Measurements from ENCODE around the gene MCMBP.
"Not testable (repeated sequence)": the region's sequence is repeated elsewhere in the genome, so short reads cannot be mapped to it uniquely, and the experiment has no call there.

MCMBP gene

DNA sequence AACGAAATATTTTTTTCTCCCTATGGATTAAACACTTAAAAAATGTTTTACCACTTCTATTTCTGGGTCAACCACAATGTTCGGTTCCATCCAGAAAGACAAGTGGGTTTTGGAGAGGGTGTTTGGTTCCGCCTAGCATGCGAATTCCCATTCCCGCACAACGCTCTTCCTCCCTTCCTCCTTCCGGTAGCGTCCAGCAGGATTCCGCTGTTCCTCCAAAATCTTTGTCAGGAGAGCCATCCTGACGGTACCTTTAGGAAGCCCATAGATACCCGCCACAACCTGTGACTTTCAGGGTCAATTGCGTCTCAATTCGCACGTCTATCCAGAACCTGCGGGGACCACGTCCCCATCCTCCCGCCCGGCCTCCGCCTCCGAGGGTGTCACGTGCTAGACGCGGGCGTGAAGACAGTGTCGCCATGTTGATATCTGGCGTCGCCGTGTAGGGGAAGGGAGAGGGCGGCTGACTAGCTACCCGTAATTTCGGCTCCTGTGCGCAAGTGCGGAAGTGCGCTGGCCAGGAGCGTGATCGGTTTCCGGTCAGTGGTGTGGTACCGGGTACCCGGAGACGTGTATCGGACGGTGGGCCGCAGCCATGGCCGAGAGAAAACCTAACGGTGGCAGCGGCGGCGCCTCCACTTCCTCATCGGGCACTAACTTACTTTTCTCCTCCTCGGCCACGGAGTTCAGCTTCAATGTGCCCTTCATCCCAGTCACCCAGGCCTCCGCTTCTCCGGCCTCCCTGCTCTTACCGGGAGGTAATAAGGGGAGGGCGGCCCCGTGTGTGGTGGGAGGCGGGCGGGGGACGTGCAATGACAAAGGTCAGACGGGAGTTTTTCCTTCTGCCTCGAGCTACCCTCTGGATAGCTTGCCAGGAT lies 19.8 kb upstream of the MCMBP start, which contains the start of gene SEC23IP:
Gene SEC23IP (plus strand): TSS at position 543 of the 878 bp plus-strand sequence. CDS start 53 bp downstream, at position 596.
- no peak for TF ChIP-seq EZH2 (IDR thresholded peaks at IDR 0.05; ENCODE audit: borderline replicate concordance, low read depth, low read length, severe bottlenecking)
- TF ChIP-seq, protein P1, sequence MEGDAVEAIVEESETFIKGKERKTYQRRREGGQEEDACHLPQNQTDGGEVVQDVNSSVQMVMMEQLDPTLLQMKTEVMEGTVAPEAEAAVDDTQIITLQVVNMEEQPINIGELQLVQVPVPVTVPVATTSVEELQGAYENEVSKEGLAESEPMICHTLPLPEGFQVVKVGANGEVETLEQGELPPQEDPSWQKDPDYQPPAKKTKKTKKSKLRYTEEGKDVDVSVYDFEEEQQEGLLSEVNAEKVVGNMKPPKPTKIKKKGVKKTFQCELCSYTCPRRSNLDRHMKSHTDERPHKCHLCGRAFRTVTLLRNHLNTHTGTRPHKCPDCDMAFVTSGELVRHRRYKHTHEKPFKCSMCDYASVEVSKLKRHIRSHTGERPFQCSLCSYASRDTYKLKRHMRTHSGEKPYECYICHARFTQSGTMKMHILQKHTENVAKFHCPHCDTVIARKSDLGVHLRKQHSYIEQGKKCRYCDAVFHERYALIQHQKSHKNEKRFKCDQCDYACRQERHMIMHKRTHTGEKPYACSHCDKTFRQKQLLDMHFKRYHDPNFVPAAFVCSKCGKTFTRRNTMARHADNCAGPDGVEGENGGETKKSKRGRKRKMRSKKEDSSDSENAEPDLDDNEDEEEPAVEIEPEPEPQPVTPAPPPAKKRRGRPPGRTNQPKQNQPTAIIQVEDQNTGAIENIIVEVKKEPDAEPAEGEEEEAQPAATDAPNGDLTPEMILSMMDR (IDR thresholded peaks at IDR 0.05; ENCODE audit: borderline replicate concordance, extremely low read depth, low read length, poor library complexity, severe bottlenecking), result no peak

GRCh38 chr10:119891849-119892187 lies 19.2 kb upstream of the MCMBP start:
- peaks cover 42% of the 10 kb centered on the region for H3K4me1 ChIP-seq (ENCODE audit: insufficient read depth, low read length)
- not testable (repeated sequence) for H3K27me3 ChIP-seq (ENCODE audit: insufficient read depth, low read length, poor library complexity); H4K20me1 ChIP-seq (ENCODE audit: insufficient read depth, low read length); H3K9me3 ChIP-seq (ENCODE audit: insufficient read depth, low read length, severe bottlenecking); DNase-seq; ATAC-seq (ENCODE audit: insufficient read depth, low read depth); H3K36me3 ChIP-seq (ENCODE audit: insufficient read depth, low read length)
- H3K4me3 ChIP-seq (ENCODE audit: low read depth in 1 of 2, low read length in 2 of 2), result peak overlapping the region; percentile 51 to 88
- peak overlapping the region; percentile 89 for H3K27ac ChIP-seq (ENCODE audit: low read length)
- peaks cover 49% of the 10 kb centered on the region for H3K79me2 ChIP-seq (ENCODE audit: insufficient read depth, low read length)
- peak overlapping the region; percentile 99 for H2AFZ ChIP-seq (ENCODE audit: low read depth, low read length)
- peak overlapping the region; percentile 78 for H3K4me2 ChIP-seq (ENCODE audit: insufficient read depth, low read length)
- peak overlapping the region; percentile 82 for H3K9ac ChIP-seq (ENCODE audit: low read depth, low read length)

More for the DNA sequence above, 19.8 kb upstream of the MCMBP start, which contains the start of gene SEC23IP:
- Histone ChIP-seq H3K27ac (ENCODE audit: low read length) (peak within 1 kb of the TSS; percentile 89), H3K4me3 (ENCODE audit: low read depth in 1 of 2, low read length in 2 of 2) (peak within 1 kb of the TSS; percentile 51 to 88), H3K27me3 (ENCODE audit: insufficient read depth, low read length, poor library complexity) (no peaks in the 10 kb centered on the region), H3K79me2 (ENCODE audit: insufficient read depth, low read length) (peaks cover 55% of the 10 kb centered on the region), H3K4me1 (ENCODE audit: insufficient read depth, low read length) (peaks cover 45% of the 10 kb centered on the region), H2AFZ (ENCODE audit: low read depth, low read length) (peak within 1 kb of the TSS; percentile 99), H3K9me3 (ENCODE audit: insufficient read depth, low read length, severe bottlenecking) (no peaks in the 10 kb centered on the region), H3K36me3 (ENCODE audit: insufficient read depth, low read length) (no peaks in the 10 kb centered on the region; the same call in 1 of the 2 replicates), H3K9ac (ENCODE audit: low read depth, low read length) (peak within 1 kb of the TSS; percentile 82), H3K4me2 (ENCODE audit: insufficient read depth, low read length) (peak within 1 kb of the TSS; percentile 78), H4K20me1 (ENCODE audit: insufficient read depth, low read length) (0 out of 2 replicates have a peak, but pooled peaks cover 3% of the 10 kb centered on the region)
- ATAC-seq (ENCODE audit: insufficient read depth, low read depth), result peak; percentile 100
- DNase-seq, result peak; percentile 94

- not testable (repeated sequence) for ATAC-seq (ENCODE audit: insufficient read depth, low read depth); H4K20me1 ChIP-seq (ENCODE audit: insufficient read depth, low read length); H3K27me3 ChIP-seq (ENCODE audit: insufficient read depth, low read length, poor library complexity); H3K4me3 ChIP-seq (ENCODE audit: low read depth in 1 of 2, low read length in 2 of 2); H3K27ac ChIP-seq (ENCODE audit: low read length); H2AFZ ChIP-seq (ENCODE audit: low read depth, low read length); H3K36me3 ChIP-seq (ENCODE audit: insufficient read depth, low read length); H3K9ac ChIP-seq (ENCODE audit: low read depth, low read length); DNase-seq; H3K9me3 ChIP-seq (ENCODE audit: insufficient read depth, low read length, severe bottlenecking); H3K4me2 ChIP-seq (ENCODE audit: insufficient read depth, low read length)
- H3K79me2 ChIP-seq (ENCODE audit: insufficient read depth, low read length), result peaks cover 34% of the 10 kb centered on the region
- H3K4me1 ChIP-seq (ENCODE audit: insufficient read depth, low read length), result peaks cover 30% of the 10 kb centered on the region
Observed at GRCh38 chr10:119890307-119890706, 17.7 kb upstream of the MCMBP start.

DNA sequence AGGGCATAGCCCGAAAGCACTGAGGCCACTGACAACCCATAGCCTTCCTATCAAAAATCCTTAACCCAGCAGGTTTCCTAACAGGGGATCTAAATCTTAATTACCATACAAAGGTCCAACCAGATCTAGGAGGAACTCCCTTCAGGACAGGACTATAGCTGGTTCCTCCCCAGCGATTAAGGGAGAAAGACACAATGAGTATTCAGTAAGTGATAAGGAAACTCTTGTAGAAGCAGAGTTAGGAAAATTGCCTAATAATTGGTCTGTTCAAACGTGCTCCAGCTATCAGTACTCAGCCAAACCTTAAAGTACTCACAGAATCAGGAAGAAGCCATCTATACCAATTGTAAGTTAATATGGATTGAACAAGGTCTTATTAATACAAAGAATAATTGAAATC lies 16.6 kb upstream of the MCMBP start:
- not testable (repeated sequence) for H3K9me3 ChIP-seq (ENCODE audit: insufficient read depth, low read length, severe bottlenecking); H3K4me2 ChIP-seq (ENCODE audit: insufficient read depth, low read length); H4K20me1 ChIP-seq (ENCODE audit: insufficient read depth, low read length); H3K9ac ChIP-seq (ENCODE audit: low read depth, low read length); H2AFZ ChIP-seq (ENCODE audit: low read depth, low read length); H3K27me3 ChIP-seq (ENCODE audit: insufficient read depth, low read length, poor library complexity); H3K36me3 ChIP-seq (ENCODE audit: insufficient read depth, low read length); ATAC-seq (ENCODE audit: insufficient read depth, low read depth); H3K4me3 ChIP-seq (ENCODE audit: low read depth in 1 of 2, low read length in 2 of 2); DNase-seq; H3K27ac ChIP-seq (ENCODE audit: low read length)
- peaks cover 24% of the 10 kb centered on the region for H3K4me1 ChIP-seq (ENCODE audit: insufficient read depth, low read length)
- peaks cover 23% of the 10 kb centered on the region for H3K79me2 ChIP-seq (ENCODE audit: insufficient read depth, low read length)

DNA sequence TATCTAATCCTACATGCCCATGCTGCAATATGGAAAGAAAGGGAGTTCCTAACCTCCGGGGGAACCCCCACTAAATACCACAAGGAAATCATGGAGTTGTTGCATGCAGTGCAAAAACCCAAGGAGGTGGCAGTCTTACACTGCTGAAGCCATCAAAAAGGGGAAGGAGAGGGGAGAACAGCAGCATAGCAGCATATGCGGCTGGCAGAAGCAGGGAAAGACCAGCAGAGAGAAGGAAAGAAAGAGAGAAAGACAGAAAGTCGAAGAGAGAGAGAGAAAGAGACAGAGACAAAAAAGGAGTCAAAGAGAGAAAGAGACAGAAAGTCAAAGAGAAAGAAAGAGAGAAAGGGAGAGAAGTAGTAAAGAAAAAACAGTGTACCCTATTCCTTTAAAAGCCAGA lies 16.1 kb upstream of the MCMBP start:
- H3K9ac ChIP-seq (ENCODE audit: low read depth, low read length); DNase-seq; H2AFZ ChIP-seq (ENCODE audit: low read depth, low read length); H3K4me2 ChIP-seq (ENCODE audit: insufficient read depth, low read length); H3K27ac ChIP-seq (ENCODE audit: low read length); ATAC-seq (ENCODE audit: insufficient read depth, low read depth); H3K27me3 ChIP-seq (ENCODE audit: insufficient read depth, low read length, poor library complexity); H4K20me1 ChIP-seq (ENCODE audit: insufficient read depth, low read length); H3K9me3 ChIP-seq (ENCODE audit: insufficient read depth, low read length, severe bottlenecking); H3K36me3 ChIP-seq (ENCODE audit: insufficient read depth, low read length); H3K4me3 ChIP-seq (ENCODE audit: low read depth in 1 of 2, low read length in 2 of 2): not testable (repeated sequence)
- peaks cover 19% of the 10 kb centered on the region for H3K4me1 ChIP-seq (ENCODE audit: insufficient read depth, low read length)
- peaks cover 18% of the 10 kb centered on the region for H3K79me2 ChIP-seq (ENCODE audit: insufficient read depth, low read length)

- H4K20me1 ChIP-seq (ENCODE audit: insufficient read depth, low read length); DNase-seq; H3K36me3 ChIP-seq (ENCODE audit: insufficient read depth, low read length); H3K9ac ChIP-seq (ENCODE audit: low read depth, low read length); H3K27ac ChIP-seq (ENCODE audit: low read length); H3K79me2 ChIP-seq (ENCODE audit: insufficient read depth, low read length); H3K9me3 ChIP-seq (ENCODE audit: insufficient read depth, low read length, severe bottlenecking); H3K27me3 ChIP-seq (ENCODE audit: insufficient read depth, low read length, poor library complexity); H2AFZ ChIP-seq (ENCODE audit: low read depth, low read length); ATAC-seq (ENCODE audit: insufficient read depth, low read depth); H3K4me1 ChIP-seq (ENCODE audit: insufficient read depth, low read length); H3K4me2 ChIP-seq (ENCODE audit: insufficient read depth, low read length); H3K4me3 ChIP-seq (ENCODE audit: low read depth in 1 of 2, low read length in 2 of 2): not testable (repeated sequence)
Observed at GRCh38 chr10:119886070-119886469, 13.4 kb upstream of the MCMBP start.

- H3K4me1 ChIP-seq (ENCODE audit: insufficient read depth, low read length); DNase-seq; H3K4me3 ChIP-seq (ENCODE audit: low read depth in 1 of 2, low read length in 2 of 2); H3K36me3 ChIP-seq (ENCODE audit: insufficient read depth, low read length); H3K79me2 ChIP-seq (ENCODE audit: insufficient read depth, low read length); H3K27ac ChIP-seq (ENCODE audit: low read length); H3K4me2 ChIP-seq (ENCODE audit: insufficient read depth, low read length); H4K20me1 ChIP-seq (ENCODE audit: insufficient read depth, low read length); H3K27me3 ChIP-seq (ENCODE audit: insufficient read depth, low read length, poor library complexity); ATAC-seq (ENCODE audit: insufficient read depth, low read depth); H3K9me3 ChIP-seq (ENCODE audit: insufficient read depth, low read length, severe bottlenecking); H2AFZ ChIP-seq (ENCODE audit: low read depth, low read length); H3K9ac ChIP-seq (ENCODE audit: low read depth, low read length): not testable (repeated sequence)
Observed at GRCh38 chr10:119883901-119884611, 11.4 kb upstream of the MCMBP start.
